Chondrocyte (in vitro differentiated cells): ENCODE measurements around the gene RIPPLY3. TPM values are rescaled to one million over a fixed set of nuclear protein-coding genes. Genes with fewer than 3 reads are reported as not detected.

ENCODE experiments used
- DNase-seq: peaks from one replicate; pipeline ENCODE4 v3.0.0; 2021; ENCODE audit warnings: mixed read lengths, low spot score
- H3K27ac Mint-ChIP-seq: one replicate; pipeline ENCODE4 v1.8.0; 2021; ENCODE audit warnings: mild to moderate bottlenecking, moderate library complexity, mixed read lengths; ENCODE audit not compliant: unreplicated experiment
- H3K27me3 Mint-ChIP-seq: 2 replicates; pipeline ENCODE4 v1.8.0; 2021; ENCODE audit warnings: low read depth, mixed read lengths
- H3K36me3 Mint-ChIP-seq: 2 replicates; pipeline ENCODE4 v1.8.0; 2021; ENCODE audit warnings: low read depth, mixed read lengths
- H3K4me1 Mint-ChIP-seq: 2 replicates; pipeline ENCODE4 v1.8.0; 2021; ENCODE audit warnings: low read depth, mild to moderate bottlenecking, mixed read lengths
- H3K4me3 Mint-ChIP-seq: one replicate; pipeline ENCODE4 v1.8.0; 2021; ENCODE audit warnings: mild to moderate bottlenecking, moderate library complexity, mixed read lengths; ENCODE audit not compliant: unreplicated experiment
- H3K9me3 Mint-ChIP-seq: 2 replicates; pipeline ENCODE4 v1.8.0; 2021; ENCODE audit warnings: low read depth, mixed read lengths
- CTCF ChIP-seq: fragments of 200-600 bp; sonication (generic); IDR thresholded peaks from 2 replicates; pipeline ENCODE4 v1.5.0; 2021; ENCODE audit warnings: antibody characterized with exemption, mild to moderate bottlenecking, moderate library complexity
- total RNA-seq: library from RNA; stranded (reverse); gene quantifications from 3 replicates; pipeline ENCODE4 v1.2.1, GENCODE V29; 2021

Gene RIPPLY3
- total RNA-seq, 1 donor from 2014 or later: 0.37 TPM

- Mint-ChIP-seq H3K9me3 (no peaks in the 10 kb centered on the region), H3K36me3 (peaks cover 8% of the 10 kb centered on the region), H3K27me3 (no peaks in the 10 kb centered on the region), H3K4me3 (no peak overlapping the region), H3K27ac (no peak overlapping the region), H3K4me1 (peaks cover 21% of the 10 kb centered on the region)
- DNase-seq: no peak
- no peak for TF ChIP-seq CTCF
Observed at GRCh38 chr21:36964398-36964797, 42.1 kb upstream of the RIPPLY3 start.

GRCh38 chr21:36964827-36965719 is 41.4 kb upstream of the RIPPLY3 start:
- peak overlapping the region; percentile 88 for H3K27ac Mint-ChIP-seq
- H3K27me3 Mint-ChIP-seq: no peaks in the 10 kb centered on the region
- peaks cover 8% of the 10 kb centered on the region for H3K36me3 Mint-ChIP-seq
- H3K4me3 Mint-ChIP-seq: peak overlapping the region; percentile 76
- no peaks in the 10 kb centered on the region for H3K9me3 Mint-ChIP-seq
- no peak for TF ChIP-seq CTCF
- DNase-seq: no peak
- H3K4me1 Mint-ChIP-seq: peaks cover 21% of the 10 kb centered on the region

- TF ChIP-seq CTCF: no peak
- DNase-seq: no peak
- Mint-ChIP-seq H3K4me1 (peaks cover 21% of the 10 kb centered on the region), H3K9me3 (no peaks in the 10 kb centered on the region), H3K4me3 (peak overlapping the region; percentile 76), H3K27ac (peak overlapping the region; percentile 88), H3K36me3 (peaks cover 4% of the 10 kb centered on the region), H3K27me3 (no peaks in the 10 kb centered on the region)
Observed at GRCh38 chr21:36965720-36966065, 40.8 kb upstream of the RIPPLY3 start.

GRCh38 chr21:36966066-36966820 is 40.3 kb upstream of the RIPPLY3 start, which contains the start of gene HLCS:
HLCS (minus strand) TSS chr21:36966669; CDS start chr21:36966638, 31 bp downstream.
- peaks cover 21% of the 10 kb centered on the region for H3K4me1 Mint-ChIP-seq
- H3K27me3 Mint-ChIP-seq: no peaks in the 10 kb centered on the region
- no peaks in the 10 kb centered on the region for H3K9me3 Mint-ChIP-seq
- peak; percentile 92 for DNase-seq
- peak; percentile 53 for TF ChIP-seq CTCF
- peak within 1 kb of the TSS; percentile 88 for H3K27ac Mint-ChIP-seq
- H3K36me3 Mint-ChIP-seq: no peaks in the 10 kb centered on the region
- H3K4me3 Mint-ChIP-seq: peak within 1 kb of the TSS; percentile 76
